ENCODE measurements around the gene SPON1. TPM values are rescaled to one million over a fixed set of nuclear protein-coding genes. Genes with fewer than 3 reads are reported as not detected.
A peak's percentile ranks its signal among the peaks of the same experiment; 100 is the strongest.

SPON1 gene
- total RNA-seq, 1 experiment from 2014 or later: 0.20 TPM

- Histone ChIP-seq H3K79me2 (ENCODE audit: insufficient read depth, low read length) (peaks cover 64% of the 10 kb centered on the region; the same call in 1 of the 2 replicates), H3K23ac (ENCODE audit: insufficient read length, low read depth, low read length) (no peak overlapping the region), H3K27ac (ENCODE audit: insufficient read length, low read depth, low read length) (no peak overlapping the region), H2BK120ac (ENCODE audit: low read depth, low read length, poor library complexity, severe bottlenecking) (no peak overlapping the region), H3K4me1 (ENCODE audit: insufficient read depth, low read length) (peaks cover 23% of the 10 kb centered on the region; the same call in 1 of the 2 replicates), H4K8ac (replicated peaks; ENCODE audit: insufficient read length, low read depth, low read length) (no peak overlapping the region), H3K56ac (ENCODE audit: insufficient read length, low read depth, low read length) (no peak overlapping the region), H2AFZ (ENCODE audit: low read length) (no peak overlapping the region), H3K9ac (ENCODE audit: extremely low read depth, insufficient read length, low read length) (no peak overlapping the region), H2AK5ac (ENCODE audit: insufficient read length, low read length) (no peak overlapping the region), H3K4me2 (ENCODE audit: insufficient read depth, insufficient read length, low read length) (no peak overlapping the region), H3K27me3 (ENCODE audit: insufficient read depth, low read length) (no peaks in the 10 kb centered on the region), H3K23me2 (ENCODE audit: insufficient read length, low read depth, low read length, poor library complexity, severe bottlenecking) (no peaks in the 10 kb centered on the region), H4K5ac (ENCODE audit: insufficient read length, low read depth, low read length) (no peak overlapping the region), H2BK20ac (ENCODE audit: low read depth, low read length, poor library complexity, severe bottlenecking) (no peak overlapping the region), H3K79me1 (ENCODE audit: insufficient read depth, low read depth, low read length, poor library complexity, severe bottlenecking) (peaks cover 15% of the 10 kb centered on the region), H4K20me1 (ENCODE audit: control insufficient read depth, insufficient read depth, insufficient read length) (no peaks in the 10 kb centered on the region), H3K14ac (ENCODE audit: insufficient read depth, low read length) (no peak overlapping the region), H2BK12ac (ENCODE audit: insufficient read length, low read depth, low read length) (no peak overlapping the region), H3K4ac (ENCODE audit: low read depth, low read length) (no peak overlapping the region), H3K9me3 (ENCODE audit: control insufficient read depth, low read depth, low read length) (no peaks in the 10 kb centered on the region), H4K91ac (ENCODE audit: insufficient read length, low read depth, low read length) (no peak overlapping the region), H3T11ph (ENCODE audit: low read length) (no peak overlapping the region), H2BK15ac (ENCODE audit: low read depth, low read length) (no peak overlapping the region), H2BK5ac (ENCODE audit: insufficient read length, low read length) (no peak overlapping the region), H3K18ac (ENCODE audit: insufficient read length, low read depth, low read length) (no peak overlapping the region)
- Mint-ChIP-seq H3K27me3 (ENCODE audit: low read depth) (no peaks in the 10 kb centered on the region), H3K27ac (peak overlapping the region in 2 of 3 experiments; percentile 10 to 79; a peak in 3 of 7 replicates), H3K36me3 (ENCODE audit: insufficient read depth in 1 of 3, low read depth in 3 of 3) (no peaks in the 10 kb centered on the region), H3K4me1 (peaks cover 36 to 51% of the 10 kb centered on the region in 2 experiments), H3K4me3 (no peak overlapping the region), H3K9me3 (no peaks in the 10 kb centered on the region)
- WGBS (ENCODE audit: extremely low coverage, insufficient read length, low lambda C conversion rate): no CpG with 5 or more reads among the region's 7 CpGs
- no peak for DNase-seq
- no peak for TF ChIP-seq CTCF (conservative IDR thresholded peaks at IDR 0.05)
Measured at GRCh38 chr11:14305649-14306048, 343.1 kb downstream of the SPON1 start.

Data from H9 (cell line).